Measurements from ENCODE around the gene KRT2. TPM values are rescaled to one million over a fixed set of nuclear protein-coding genes. Genes with fewer than 3 reads are reported as not detected.

The KRT2 gene
- total RNA-seq, 1 donor from 2014 or later = not detected

DNA sequence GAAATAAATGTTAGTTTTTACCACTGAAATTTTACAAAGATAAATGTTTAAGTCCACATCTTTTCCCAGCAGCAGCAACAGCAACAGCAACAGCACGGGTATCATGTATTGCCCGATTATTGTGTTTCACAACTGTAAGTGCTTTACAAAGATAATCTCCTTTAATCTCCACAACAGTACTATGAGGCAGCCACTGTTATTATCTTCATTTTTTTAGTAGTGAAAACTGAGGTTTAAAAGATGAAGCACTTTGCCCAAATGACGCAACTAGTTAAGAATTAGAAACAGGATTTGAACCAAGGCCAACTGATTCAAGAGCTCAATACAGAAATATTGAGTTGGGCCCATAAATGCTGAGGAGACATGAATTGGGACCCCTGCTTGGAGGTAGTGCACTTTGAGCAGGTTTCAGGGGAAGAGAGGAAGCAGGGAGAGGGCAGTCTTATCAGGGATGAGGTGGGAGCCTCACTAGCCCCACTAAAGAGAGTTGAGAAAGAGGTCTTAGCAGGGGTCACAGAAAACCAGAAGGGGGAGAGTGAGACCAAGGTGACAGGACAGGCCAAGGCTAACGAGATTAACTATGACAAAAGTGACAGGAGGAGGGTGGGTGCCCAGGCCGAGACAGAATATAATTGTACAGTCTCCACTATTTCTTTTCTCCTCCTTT lies 15.3 kb downstream of the KRT2 start:
- TF ChIP-seq CTCF (conservative IDR thresholded peaks at IDR 0.05; ENCODE audit: low read depth, low read length) = no peak
- DNase-seq (ENCODE audit: low read depth) = no peak
- H3K4me3 ChIP-seq (ENCODE audit: low read depth, low read length) = no peak overlapping the region

DNA sequence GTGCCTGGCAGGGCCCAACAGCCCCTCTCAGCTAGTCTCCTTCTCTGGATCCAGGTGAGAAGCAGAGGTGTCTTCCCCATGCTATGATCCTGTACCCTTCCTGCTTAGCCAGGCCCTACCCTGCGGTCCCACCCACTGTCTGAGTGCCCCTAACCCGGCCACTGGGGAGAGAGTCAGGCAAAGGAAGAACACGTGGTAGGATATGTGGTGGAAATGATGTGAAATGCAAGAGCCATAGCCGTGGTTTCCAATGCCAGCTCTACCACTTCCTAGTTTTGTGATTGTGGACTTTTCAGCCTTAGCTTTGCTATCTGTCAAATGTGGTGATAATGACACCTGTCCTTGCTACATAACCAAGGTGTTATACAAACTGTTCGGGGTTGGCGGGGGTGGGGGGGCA lies 15.8 kb downstream of the KRT2 start:
- no peak for DNase-seq (ENCODE audit: low read depth)
- H3K4me3 ChIP-seq (ENCODE audit: low read depth, low read length) = no peak overlapping the region
- no peak for TF ChIP-seq CTCF (conservative IDR thresholded peaks at IDR 0.05; ENCODE audit: low read depth, low read length)

DNA sequence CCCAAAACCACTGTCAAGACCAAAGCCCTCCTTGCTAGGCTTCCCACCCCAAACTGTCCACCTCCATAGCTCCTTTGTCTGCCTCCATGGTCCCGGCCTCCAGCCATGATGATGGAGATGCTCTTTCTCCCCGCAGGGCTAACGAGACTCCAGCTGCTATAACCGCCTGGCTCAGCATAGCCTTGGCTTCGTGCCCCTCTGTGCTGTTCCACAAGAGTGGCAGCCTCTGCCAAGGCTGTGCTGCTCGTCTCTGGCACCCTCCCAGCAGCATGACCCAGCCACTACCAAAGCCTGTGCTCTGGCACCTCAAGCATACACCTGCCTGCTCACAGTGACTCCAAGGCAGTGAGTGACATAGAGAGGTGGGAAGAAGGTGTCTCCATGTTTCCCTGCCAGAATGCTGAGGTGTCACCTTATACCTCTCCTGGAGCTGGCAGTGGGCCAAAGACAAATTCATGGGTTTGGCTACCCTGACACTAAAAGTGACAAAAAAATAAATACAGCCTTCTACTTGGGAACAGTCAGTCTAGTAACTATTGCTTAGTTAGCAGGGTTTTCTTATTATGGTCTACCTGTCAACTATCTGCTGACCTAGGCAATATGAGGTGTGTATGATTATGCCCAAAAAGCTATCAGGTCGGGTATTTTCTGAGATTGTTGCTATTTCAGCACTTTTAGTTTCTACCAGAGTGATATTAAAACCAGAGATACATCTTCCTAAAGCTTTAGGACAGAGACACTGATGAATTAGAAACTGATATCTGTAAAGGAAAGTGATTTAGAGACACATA lies 17.6 kb downstream of the KRT2 start:
- no peak overlapping the region for H3K4me3 ChIP-seq (ENCODE audit: low read depth, low read length)
- no peak for TF ChIP-seq CTCF (conservative IDR thresholded peaks at IDR 0.05; ENCODE audit: low read depth, low read length)

GRCh38 chr12:52633383-52633782 lies 18.6 kb downstream of the KRT2 start:
- DNase-seq (ENCODE audit: low read depth) = no peak
- H3K4me3 ChIP-seq (ENCODE audit: low read depth, low read length) = no peak overlapping the region
- no peak for TF ChIP-seq CTCF (conservative IDR thresholded peaks at IDR 0.05; ENCODE audit: low read depth, low read length)

More for the DNA sequence above, 17.6 kb downstream of the KRT2 start:
- DNase-seq (ENCODE audit: low read depth) = no peak

DNA sequence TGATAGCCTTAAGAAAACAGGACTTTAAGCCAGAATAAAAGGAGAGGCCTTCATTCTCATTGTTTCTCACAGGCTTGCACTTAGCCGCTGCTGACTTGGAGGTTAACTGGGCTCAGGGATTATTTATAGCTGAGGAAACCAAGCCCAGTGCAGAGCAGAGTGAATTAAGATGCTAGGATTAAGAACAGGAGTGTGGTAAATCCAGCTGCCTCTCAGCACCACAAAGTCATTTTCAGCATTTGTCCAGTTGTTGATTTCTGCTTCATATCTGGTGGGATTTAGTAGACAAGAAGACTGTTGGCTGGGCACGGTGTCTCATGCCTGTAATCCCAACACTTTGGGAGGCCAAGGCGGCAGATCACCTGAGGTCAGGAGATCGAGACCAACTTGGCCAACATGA lies 19.4 kb downstream of the KRT2 start:
- TF ChIP-seq CTCF (conservative IDR thresholded peaks at IDR 0.05; ENCODE audit: low read depth, low read length) = no peak
- no peak for DNase-seq (ENCODE audit: low read depth)
- H3K4me3 ChIP-seq (ENCODE audit: low read depth, low read length) = no peak overlapping the region

- no peak for DNase-seq (ENCODE audit: low read depth)
- TF ChIP-seq CTCF (conservative IDR thresholded peaks at IDR 0.05; ENCODE audit: low read depth, low read length) = no peak
- no peak overlapping the region for H3K4me3 ChIP-seq (ENCODE audit: low read depth, low read length)
Observed at GRCh38 chr12:52631676-52632459, 20.1 kb downstream of the KRT2 start.

All from epithelial cell of proximal tubule (primary cell).